Measurements from ENCODE around the gene MSL3B.

Gene MSL3B

DNA sequence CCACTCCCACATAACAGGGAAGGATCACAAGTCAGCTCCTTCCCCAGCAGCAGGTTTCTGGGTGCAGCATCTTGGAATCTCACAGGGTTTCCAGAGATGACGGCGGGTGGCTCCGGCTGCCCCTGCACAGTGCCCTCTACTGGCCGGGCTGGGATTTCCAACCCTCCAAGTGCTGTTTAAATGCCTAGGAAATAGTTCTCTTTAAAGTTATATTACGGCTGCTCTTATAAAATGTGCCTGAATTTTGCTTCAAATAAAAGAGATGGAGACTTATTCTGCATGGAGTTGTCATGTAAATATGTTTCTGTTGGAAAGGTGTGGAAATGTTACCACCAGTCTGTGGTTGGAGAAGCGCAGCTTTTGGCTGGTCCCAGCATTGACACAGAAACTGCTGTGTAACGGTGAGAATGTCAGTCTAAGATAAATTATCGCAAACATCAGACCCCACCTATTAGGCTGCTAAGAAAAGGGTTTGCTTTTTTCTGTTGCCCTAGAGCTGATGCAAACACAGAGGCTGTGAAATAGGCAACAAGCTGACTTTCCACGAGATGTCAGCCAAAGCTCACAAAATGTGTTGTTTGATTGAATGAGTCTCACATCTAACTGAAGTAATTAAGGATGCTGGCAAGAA lies 10.6 kb downstream of the MSL3B start:
- H3K36me3 ChIP-seq (ENCODE audit: control insufficient read depth in 4 of 4, insufficient read depth in 3 of 4, low read depth in 1 of 4, low read length in 3 of 4): no peaks in the 10 kb centered on the region
- WGBS: 38% methylated on average over 9 of the region's 9 CpGs
- H3K27ac ChIP-seq (ENCODE audit: low read depth in 1 of 2, low read length in 2 of 2): no peak overlapping the region
- peaks cover 6 to 8% (median 7%) of the 10 kb centered on the region in 4 donors for H3K4me1 ChIP-seq (ENCODE audit: control insufficient read depth in 4 of 4, insufficient read depth in 4 of 4, low read length in 3 of 4)
- DNase-seq (ENCODE audit: low spot score): peak; percentile 82
- no peaks in the 10 kb centered on the region for H3K27me3 ChIP-seq (ENCODE audit: control insufficient read depth in 4 of 4, insufficient read depth in 4 of 4, low read length in 3 of 4)
- no peak overlapping the region for H3K4me3 ChIP-seq (ENCODE audit: low read depth in 1 of 3, low read length in 3 of 3)
- peak; percentile 61 to 74 for TF ChIP-seq RAD21 (IDR thresholded peaks at IDR 0.05)
- TF ChIP-seq EGR1 (IDR thresholded peaks at IDR 0.05; ENCODE audit: low read depth in 2 of 2): no peak
- TF ChIP-seq, protein P1, sequence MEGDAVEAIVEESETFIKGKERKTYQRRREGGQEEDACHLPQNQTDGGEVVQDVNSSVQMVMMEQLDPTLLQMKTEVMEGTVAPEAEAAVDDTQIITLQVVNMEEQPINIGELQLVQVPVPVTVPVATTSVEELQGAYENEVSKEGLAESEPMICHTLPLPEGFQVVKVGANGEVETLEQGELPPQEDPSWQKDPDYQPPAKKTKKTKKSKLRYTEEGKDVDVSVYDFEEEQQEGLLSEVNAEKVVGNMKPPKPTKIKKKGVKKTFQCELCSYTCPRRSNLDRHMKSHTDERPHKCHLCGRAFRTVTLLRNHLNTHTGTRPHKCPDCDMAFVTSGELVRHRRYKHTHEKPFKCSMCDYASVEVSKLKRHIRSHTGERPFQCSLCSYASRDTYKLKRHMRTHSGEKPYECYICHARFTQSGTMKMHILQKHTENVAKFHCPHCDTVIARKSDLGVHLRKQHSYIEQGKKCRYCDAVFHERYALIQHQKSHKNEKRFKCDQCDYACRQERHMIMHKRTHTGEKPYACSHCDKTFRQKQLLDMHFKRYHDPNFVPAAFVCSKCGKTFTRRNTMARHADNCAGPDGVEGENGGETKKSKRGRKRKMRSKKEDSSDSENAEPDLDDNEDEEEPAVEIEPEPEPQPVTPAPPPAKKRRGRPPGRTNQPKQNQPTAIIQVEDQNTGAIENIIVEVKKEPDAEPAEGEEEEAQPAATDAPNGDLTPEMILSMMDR (IDR thresholded peaks at IDR 0.05; ENCODE audit: low read depth, low read length, missing input control): peak; percentile 62
- no peaks in the 10 kb centered on the region for H3K9me3 ChIP-seq (ENCODE audit: control insufficient read depth in 4 of 4, low read length in 3 of 4)
- H3K9ac ChIP-seq (ENCODE audit: low read depth in 1 of 2, low read length in 2 of 2): no peak overlapping the region

DNA sequence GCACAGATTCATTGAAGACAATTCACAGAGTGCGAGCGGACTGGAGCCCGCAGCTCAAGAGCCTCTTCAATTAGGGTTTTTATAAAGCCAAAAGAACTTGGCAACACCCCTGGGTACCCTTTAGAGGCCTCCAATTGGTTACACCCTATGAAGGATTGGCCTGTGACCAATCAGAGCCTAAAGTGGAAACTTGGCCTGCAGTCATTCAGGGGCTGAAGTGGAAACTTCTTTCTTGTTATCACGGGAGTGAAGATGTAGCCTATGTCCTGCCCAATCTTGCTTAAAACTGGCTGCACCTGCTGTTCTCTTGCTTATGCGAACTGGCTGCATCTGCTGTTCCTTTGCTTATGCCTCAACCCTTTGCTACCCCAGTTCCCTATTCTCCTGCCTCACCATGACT lies 12.0 kb downstream of the MSL3B start:
- 98% methylated on average over 5 of the region's 5 CpGs for WGBS
- no peaks in the 10 kb centered on the region for H3K27me3 ChIP-seq (ENCODE audit: control insufficient read depth in 4 of 4, insufficient read depth in 4 of 4, low read length in 3 of 4)
- H3K36me3 ChIP-seq (ENCODE audit: control insufficient read depth in 4 of 4, insufficient read depth in 3 of 4, low read depth in 1 of 4, low read length in 3 of 4): no peaks in the 10 kb centered on the region
- no peak for DNase-seq (ENCODE audit: low spot score)
- no peak for TF ChIP-seq SP1 (IDR thresholded peaks at IDR 0.05)
- TF ChIP-seq, protein P2, sequence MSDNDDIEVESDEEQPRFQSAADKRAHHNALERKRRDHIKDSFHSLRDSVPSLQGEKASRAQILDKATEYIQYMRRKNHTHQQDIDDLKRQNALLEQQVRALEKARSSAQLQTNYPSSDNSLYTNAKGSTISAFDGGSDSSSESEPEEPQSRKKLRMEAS (IDR thresholded peaks at IDR 0.05): no peak
- no peak overlapping the region for H3K27ac ChIP-seq (ENCODE audit: low read depth in 1 of 2, low read length in 2 of 2)
- no peak overlapping the region for H3K9ac ChIP-seq (ENCODE audit: low read depth in 1 of 2, low read length in 2 of 2)
- H3K4me3 ChIP-seq (ENCODE audit: low read depth in 1 of 3, low read length in 3 of 3): no peak overlapping the region
- H3K4me1 ChIP-seq (ENCODE audit: control insufficient read depth in 4 of 4, insufficient read depth in 4 of 4, low read length in 3 of 4): peaks cover 6 to 8% (median 7%) of the 10 kb centered on the region in 4 donors
- no peaks in the 10 kb centered on the region for H3K9me3 ChIP-seq (ENCODE audit: control insufficient read depth in 4 of 4, low read length in 3 of 4)

DNA sequence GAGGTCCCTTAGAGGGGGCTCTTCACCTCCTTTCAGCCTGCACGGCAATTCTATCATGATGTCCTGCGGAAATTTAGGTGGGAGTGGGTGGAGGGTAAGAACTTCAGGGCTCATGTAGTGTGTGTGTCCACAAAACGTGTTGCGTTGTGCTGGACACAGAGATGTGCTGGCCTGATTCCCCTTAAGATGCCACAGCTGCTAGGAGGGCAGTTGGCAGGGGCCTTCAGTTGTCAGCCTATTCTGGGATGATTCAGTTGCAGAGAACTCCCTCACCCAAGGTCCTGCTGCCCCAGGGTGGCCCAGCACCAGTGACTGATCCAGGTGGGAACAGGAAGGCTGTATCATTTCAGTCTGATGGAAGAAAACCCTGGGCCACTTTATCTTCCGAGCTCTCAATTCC lies 12.8 kb downstream of the MSL3B start:
- no peaks in the 10 kb centered on the region for H3K27me3 ChIP-seq (ENCODE audit: control insufficient read depth in 4 of 4, insufficient read depth in 4 of 4, low read length in 3 of 4)
- no peak for TF ChIP-seq RAD21 (IDR thresholded peaks at IDR 0.05)
- TF ChIP-seq GABPA (IDR thresholded peaks at IDR 0.05 in 1 of 2, conservative IDR thresholded peaks at IDR 0.05 in 1 of 2): no peak
- TF ChIP-seq HNF4A (conservative IDR thresholded peaks at IDR 0.05): no peak
- no peak for TF ChIP-seq HNF4G (IDR thresholded peaks at IDR 0.05)
- TF ChIP-seq, protein P3, sequence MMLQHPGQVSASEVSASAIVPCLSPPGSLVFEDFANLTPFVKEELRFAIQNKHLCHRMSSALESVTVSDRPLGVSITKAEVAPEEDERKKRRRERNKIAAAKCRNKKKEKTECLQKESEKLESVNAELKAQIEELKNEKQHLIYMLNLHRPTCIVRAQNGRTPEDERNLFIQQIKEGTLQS (IDR thresholded peaks at IDR 0.05): no peak
- no peak for TF ChIP-seq JUND (IDR thresholded peaks at IDR 0.05)
- TF ChIP-seq TAF1 (conservative IDR thresholded peaks at IDR 0.05): no peak
- TF ChIP-seq SP1 (IDR thresholded peaks at IDR 0.05): no peak
- TF ChIP-seq FOXA2 (IDR thresholded peaks at IDR 0.05): no peak
- TF ChIP-seq, protein P4, sequence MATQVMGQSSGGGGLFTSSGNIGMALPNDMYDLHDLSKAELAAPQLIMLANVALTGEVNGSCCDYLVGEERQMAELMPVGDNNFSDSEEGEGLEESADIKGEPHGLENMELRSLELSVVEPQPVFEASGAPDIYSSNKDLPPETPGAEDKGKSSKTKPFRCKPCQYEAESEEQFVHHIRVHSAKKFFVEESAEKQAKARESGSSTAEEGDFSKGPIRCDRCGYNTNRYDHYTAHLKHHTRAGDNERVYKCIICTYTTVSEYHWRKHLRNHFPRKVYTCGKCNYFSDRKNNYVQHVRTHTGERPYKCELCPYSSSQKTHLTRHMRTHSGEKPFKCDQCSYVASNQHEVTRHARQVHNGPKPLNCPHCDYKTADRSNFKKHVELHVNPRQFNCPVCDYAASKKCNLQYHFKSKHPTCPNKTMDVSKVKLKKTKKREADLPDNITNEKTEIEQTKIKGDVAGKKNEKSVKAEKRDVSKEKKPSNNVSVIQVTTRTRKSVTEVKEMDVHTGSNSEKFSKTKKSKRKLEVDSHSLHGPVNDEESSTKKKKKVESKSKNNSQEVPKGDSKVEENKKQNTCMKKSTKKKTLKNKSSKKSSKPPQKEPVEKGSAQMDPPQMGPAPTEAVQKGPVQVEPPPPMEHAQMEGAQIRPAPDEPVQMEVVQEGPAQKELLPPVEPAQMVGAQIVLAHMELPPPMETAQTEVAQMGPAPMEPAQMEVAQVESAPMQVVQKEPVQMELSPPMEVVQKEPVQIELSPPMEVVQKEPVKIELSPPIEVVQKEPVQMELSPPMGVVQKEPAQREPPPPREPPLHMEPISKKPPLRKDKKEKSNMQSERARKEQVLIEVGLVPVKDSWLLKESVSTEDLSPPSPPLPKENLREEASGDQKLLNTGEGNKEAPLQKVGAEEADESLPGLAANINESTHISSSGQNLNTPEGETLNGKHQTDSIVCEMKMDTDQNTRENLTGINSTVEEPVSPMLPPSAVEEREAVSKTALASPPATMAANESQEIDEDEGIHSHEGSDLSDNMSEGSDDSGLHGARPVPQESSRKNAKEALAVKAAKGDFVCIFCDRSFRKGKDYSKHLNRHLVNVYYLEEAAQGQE (IDR thresholded peaks at IDR 0.05): no peak
- TF ChIP-seq RXRA (IDR thresholded peaks at IDR 0.05): no peak
- no peak for TF ChIP-seq YY1 (IDR thresholded peaks at IDR 0.05)
- TF ChIP-seq, protein P2 (IDR thresholded peaks at IDR 0.05): no peak
- TF ChIP-seq EGR1 (IDR thresholded peaks at IDR 0.05; ENCODE audit: low read depth in 2 of 2): no peak
- H3K27ac ChIP-seq (ENCODE audit: low read depth in 1 of 2, low read length in 2 of 2): no peak overlapping the region
- no peaks in the 10 kb centered on the region for H3K9me3 ChIP-seq (ENCODE audit: control insufficient read depth in 4 of 4, low read length in 3 of 4)
- H3K4me1 ChIP-seq (ENCODE audit: control insufficient read depth in 4 of 4, insufficient read depth in 4 of 4, low read length in 3 of 4): peaks cover 6 to 8% (median 7%) of the 10 kb centered on the region in 4 donors
- no peak for DNase-seq (ENCODE audit: low spot score)
- no peak overlapping the region for H3K4me3 ChIP-seq (ENCODE audit: low read depth in 1 of 3, low read length in 3 of 3)
- 93% methylated on average over 5 of the region's 5 CpGs for WGBS
- H3K9ac ChIP-seq (ENCODE audit: low read depth in 1 of 2, low read length in 2 of 2): no peak overlapping the region
- H3K36me3 ChIP-seq (ENCODE audit: control insufficient read depth in 4 of 4, insufficient read depth in 3 of 4, low read depth in 1 of 4, low read length in 3 of 4): no peaks in the 10 kb centered on the region
